Measurements from ENCODE around the gene TNIK.

TNIK gene

DNA sequence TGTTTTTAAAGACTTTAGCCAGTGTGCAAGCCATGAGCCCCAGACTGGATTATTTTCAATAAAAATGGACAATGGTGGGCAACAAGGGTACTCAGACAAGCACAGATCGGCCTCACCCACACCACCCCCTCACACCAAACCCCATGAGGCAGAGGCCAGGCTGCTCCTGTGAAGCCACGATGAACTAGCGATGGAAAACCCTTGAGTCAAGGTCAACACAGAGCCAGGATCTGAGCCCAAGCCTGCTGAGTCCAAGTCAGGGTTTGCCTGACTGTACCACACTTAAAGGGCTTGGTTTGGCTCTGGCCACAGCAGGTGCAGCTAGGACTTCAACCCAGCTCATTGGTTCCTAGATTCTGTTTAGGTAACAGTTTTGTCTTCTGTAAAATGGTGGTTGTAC, 302.2 kb downstream of the TNIK start:
- H2AFZ ChIP-seq = no peak overlapping the region
- H3K27ac ChIP-seq = no peak overlapping the region
- H3K9ac ChIP-seq = no peak overlapping the region
- TF ChIP-seq, protein P1, sequence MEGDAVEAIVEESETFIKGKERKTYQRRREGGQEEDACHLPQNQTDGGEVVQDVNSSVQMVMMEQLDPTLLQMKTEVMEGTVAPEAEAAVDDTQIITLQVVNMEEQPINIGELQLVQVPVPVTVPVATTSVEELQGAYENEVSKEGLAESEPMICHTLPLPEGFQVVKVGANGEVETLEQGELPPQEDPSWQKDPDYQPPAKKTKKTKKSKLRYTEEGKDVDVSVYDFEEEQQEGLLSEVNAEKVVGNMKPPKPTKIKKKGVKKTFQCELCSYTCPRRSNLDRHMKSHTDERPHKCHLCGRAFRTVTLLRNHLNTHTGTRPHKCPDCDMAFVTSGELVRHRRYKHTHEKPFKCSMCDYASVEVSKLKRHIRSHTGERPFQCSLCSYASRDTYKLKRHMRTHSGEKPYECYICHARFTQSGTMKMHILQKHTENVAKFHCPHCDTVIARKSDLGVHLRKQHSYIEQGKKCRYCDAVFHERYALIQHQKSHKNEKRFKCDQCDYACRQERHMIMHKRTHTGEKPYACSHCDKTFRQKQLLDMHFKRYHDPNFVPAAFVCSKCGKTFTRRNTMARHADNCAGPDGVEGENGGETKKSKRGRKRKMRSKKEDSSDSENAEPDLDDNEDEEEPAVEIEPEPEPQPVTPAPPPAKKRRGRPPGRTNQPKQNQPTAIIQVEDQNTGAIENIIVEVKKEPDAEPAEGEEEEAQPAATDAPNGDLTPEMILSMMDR (IDR thresholded peaks at IDR 0.05) = no peak
- H3K4me2 ChIP-seq (ENCODE audit: low read length) = no peak overlapping the region
- peaks cover 4% of the 10 kb centered on the region for H3K36me3 ChIP-seq (ENCODE audit: control insufficient read depth, insufficient read depth, low read length)
- no peak overlapping the region for H3K4me3 ChIP-seq (ENCODE audit: low read depth, low read length)
- H3K9me3 ChIP-seq (ENCODE audit: control insufficient read depth, low read length) = no peaks in the 10 kb centered on the region
- no peaks in the 10 kb centered on the region for H3K27me3 ChIP-seq (ENCODE audit: control insufficient read depth, insufficient read depth, low read length)
- no peaks in the 10 kb centered on the region for H3K79me2 ChIP-seq
- H3K4me1 ChIP-seq = no peaks in the 10 kb centered on the region

DNA sequence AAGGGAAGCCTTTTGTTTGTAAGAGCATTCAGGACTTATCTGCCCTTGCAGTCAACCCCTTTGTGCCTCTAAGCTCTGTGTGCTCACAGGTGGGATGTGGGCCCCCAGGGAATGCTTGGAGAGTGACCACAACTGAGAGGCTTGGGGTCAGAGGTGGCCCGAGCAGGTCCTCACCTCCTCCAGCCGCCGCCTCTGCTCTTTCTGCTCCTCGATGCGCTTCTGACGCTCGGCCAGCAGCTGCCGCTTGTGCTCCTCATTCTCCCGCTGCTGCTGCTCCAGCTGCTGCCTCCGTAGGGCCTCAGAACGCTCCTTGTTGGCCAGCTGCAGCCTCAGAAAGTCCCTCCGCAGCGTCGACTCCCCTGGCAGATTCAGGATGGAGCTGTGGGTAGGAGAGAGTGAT, 302.9 kb downstream of the TNIK start:
- no peaks in the 10 kb centered on the region for H3K9me3 ChIP-seq (ENCODE audit: control insufficient read depth, low read length)
- H3K4me3 ChIP-seq (ENCODE audit: low read depth, low read length) = no peak overlapping the region
- H3K4me2 ChIP-seq (ENCODE audit: low read length) = no peak overlapping the region
- no peak overlapping the region for H2AFZ ChIP-seq
- no peaks in the 10 kb centered on the region for H3K79me2 ChIP-seq
- TF ChIP-seq, protein P1 (IDR thresholded peaks at IDR 0.05) = no peak
- no peaks in the 10 kb centered on the region for H3K27me3 ChIP-seq (ENCODE audit: control insufficient read depth, insufficient read depth, low read length)
- H3K27ac ChIP-seq = no peak overlapping the region
- no peaks in the 10 kb centered on the region for H3K4me1 ChIP-seq
- H3K9ac ChIP-seq = no peak overlapping the region
- no peaks in the 10 kb centered on the region for H3K36me3 ChIP-seq (ENCODE audit: control insufficient read depth, insufficient read depth, low read length)

DNA sequence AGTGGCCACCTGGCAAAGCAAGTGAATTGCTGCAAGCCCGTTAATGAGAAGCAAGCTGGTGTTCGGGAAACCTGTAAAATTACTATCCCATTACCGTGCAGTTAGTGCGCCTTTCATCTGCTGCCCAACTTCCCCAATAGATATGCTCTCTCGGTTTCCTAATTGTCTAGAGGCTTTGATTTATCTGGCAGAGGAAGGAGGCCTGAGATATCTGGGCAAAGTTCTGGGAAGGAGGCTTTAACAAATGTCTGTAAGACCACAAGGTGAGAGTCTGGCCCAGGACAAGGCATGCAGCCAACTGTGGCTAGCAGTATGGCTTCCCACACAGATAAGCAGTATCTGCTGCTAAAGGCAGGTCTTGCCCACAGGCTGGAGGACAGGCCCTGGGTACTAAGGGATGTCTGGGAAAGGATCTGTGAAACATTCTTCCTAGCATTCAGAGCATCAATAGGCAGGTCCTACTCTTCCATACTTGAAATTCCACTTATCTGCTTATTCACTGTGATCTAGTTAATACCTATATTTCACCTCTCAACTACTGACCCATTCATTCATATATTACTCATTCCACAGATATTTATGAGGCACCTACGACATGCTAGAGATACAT, 303.7 kb downstream of the TNIK start:
- Histone ChIP-seq H3K9me3 (ENCODE audit: control insufficient read depth, low read length) (no peaks in the 10 kb centered on the region), H3K9ac (no peak overlapping the region), H3K4me3 (ENCODE audit: low read depth, low read length) (no peak overlapping the region), H3K4me2 (ENCODE audit: low read length) (no peak overlapping the region), H2AFZ (no peak overlapping the region), H3K27ac (no peak overlapping the region), H3K27me3 (ENCODE audit: control insufficient read depth, insufficient read depth, low read length) (no peaks in the 10 kb centered on the region), H3K36me3 (ENCODE audit: control insufficient read depth, insufficient read depth, low read length) (no peaks in the 10 kb centered on the region), H3K4me1 (no peaks in the 10 kb centered on the region), H3K79me2 (no peaks in the 10 kb centered on the region)
- TF ChIP-seq, protein P1 (IDR thresholded peaks at IDR 0.05) = no peak

DNA sequence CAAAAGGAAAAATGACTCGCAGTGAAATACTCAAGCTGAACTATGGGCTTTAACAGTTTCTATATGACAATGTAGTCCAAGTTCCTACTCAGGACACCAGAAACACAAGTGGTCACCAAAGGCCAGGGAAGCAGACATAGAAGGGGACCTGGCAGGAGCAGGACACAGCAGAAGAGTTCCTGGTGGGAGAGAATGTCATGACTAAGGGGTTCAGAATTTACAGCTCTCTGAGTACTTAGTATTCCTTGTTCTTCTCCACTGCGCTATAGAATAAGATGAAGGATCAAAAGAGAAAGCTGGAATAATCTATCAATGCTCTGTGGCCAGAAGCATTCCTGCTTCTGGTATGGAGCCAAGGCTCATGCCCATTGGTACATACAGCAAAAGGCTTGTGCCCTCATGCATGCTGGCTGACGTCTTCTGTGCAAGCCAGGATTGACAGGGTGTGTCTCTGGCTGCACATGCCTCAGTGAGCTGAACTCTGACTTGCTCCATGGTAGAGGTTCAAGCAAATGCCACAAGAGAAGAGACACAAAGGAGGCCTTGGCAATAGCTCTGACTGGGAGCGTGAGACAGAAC, 305.0 kb downstream of the TNIK start:
- Histone ChIP-seq H3K9ac (no peak overlapping the region), H3K4me3 (ENCODE audit: low read depth, low read length) (no peak overlapping the region), H3K27ac (no peak overlapping the region), H3K27me3 (ENCODE audit: control insufficient read depth, insufficient read depth, low read length) (no peaks in the 10 kb centered on the region), H3K79me2 (no peaks in the 10 kb centered on the region), H3K9me3 (ENCODE audit: control insufficient read depth, low read length) (no peaks in the 10 kb centered on the region), H2AFZ (no peak overlapping the region), H3K36me3 (ENCODE audit: control insufficient read depth, insufficient read depth, low read length) (no peaks in the 10 kb centered on the region), H3K4me1 (no peaks in the 10 kb centered on the region), H3K4me2 (ENCODE audit: low read length) (no peak overlapping the region)
- TF ChIP-seq, protein P1 (IDR thresholded peaks at IDR 0.05) = no peak

DNA sequence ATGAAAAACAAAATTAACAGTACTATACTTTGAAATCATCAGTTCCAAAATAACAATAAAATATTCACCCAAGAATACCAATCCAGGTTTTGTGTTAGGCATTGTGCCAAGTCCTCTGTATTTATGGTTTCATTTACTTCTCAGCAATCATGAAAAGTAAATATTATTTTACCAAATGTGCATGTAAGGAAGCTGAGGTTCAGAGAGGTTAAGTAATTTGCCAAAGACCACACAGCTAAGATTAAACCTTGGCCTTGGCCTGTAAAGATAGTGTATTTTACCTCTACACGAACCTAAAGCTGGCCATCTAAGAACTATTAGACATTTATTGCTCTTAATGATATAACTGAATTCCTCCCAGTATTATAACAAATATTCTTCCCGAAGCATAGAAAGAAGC, 309.3 kb downstream of the TNIK start:
- Histone ChIP-seq H3K4me2 (ENCODE audit: low read length) (no peak overlapping the region), H3K4me3 (ENCODE audit: low read depth, low read length) (no peak overlapping the region), H3K27ac (no peak overlapping the region), H2AFZ (no peak overlapping the region), H3K36me3 (ENCODE audit: control insufficient read depth, insufficient read depth, low read length) (no peaks in the 10 kb centered on the region), H3K79me2 (no peaks in the 10 kb centered on the region), H3K9me3 (ENCODE audit: control insufficient read depth, low read length) (no peaks in the 10 kb centered on the region), H3K27me3 (ENCODE audit: control insufficient read depth, insufficient read depth, low read length) (no peaks in the 10 kb centered on the region), H3K9ac (no peak overlapping the region), H3K4me1 (no peaks in the 10 kb centered on the region)
- TF ChIP-seq, protein P1 (IDR thresholded peaks at IDR 0.05) = no peak
